SK-N-SH (cell line): ENCODE results near the gene RASAL2. TPM values are rescaled to one million over a fixed set of nuclear protein-coding genes. Genes with fewer than 3 reads are reported as not detected.
A peak's percentile ranks its signal among the peaks of the same experiment; 100 is the strongest.

ENCODE experiments used
- CTCF ChIA-PET: fragments of 300-600, 350-600 bp; formaldehyde crosslinking; extraction: SDS; loops from one replicate; lab custom pipeline; 2021; lab: Yijun Ruan, JAX
- POLR2A ChIA-PET: fragments of 350-600 bp; sonication (Branson Sonifier 250); formaldehyde crosslinking; extraction: SDS; loops from one replicate; lab custom pipeline; 2020; ENCODE audit warnings: antibody characterized with exemption, inconsistent platforms; lab: Yijun Ruan, JAX
- DNase-seq: peaks from one replicate; pipeline ENCODE4 v3.0.0; 2012
- H2AFZ ChIP-seq: fragments of 200-600 bp; sonication (generic); 2 replicates; pipeline ENCODE4 v1.8.1; 2016; ENCODE audit warnings: antibody characterized with exemption, mild to moderate bottlenecking, low read depth
- H3F3A ChIP-seq: fragments of 200-600 bp; sonication (generic); replicated peaks from 2 replicates; pipeline ENCODE3; 2016; ENCODE audit warnings: antibody characterized with exemption, mild to moderate bottlenecking; ENCODE audit not compliant: insufficient read depth
- H3K27ac ChIP-seq, 2 experiments: fragments of 200-500 bp in 1 of 2; fragments of 200-600 bp in 1 of 2; sonication (Bioruptor generic) in 1 of 2; sonication (generic), shearing (Covaris generic) in 1 of 2; 2 replicates each; pipeline versions ENCODE4 v1.5.1 to v1.6.1; 2014 to 2016; ENCODE audit warnings: low read depth in 2 of 2, inconsistent platforms in 1 of 2, low read length in 1 of 2, mild to moderate bottlenecking in 1 of 2, mixed read lengths in 1 of 2
- H3K27me3 ChIP-seq: fragments of 200-600 bp; sonication (generic), shearing (Covaris generic); 2 replicates; pipeline ENCODE4 v1.6.1; 2016; ENCODE audit warnings: mixed run types; ENCODE audit not compliant: insufficient read depth
- H3K36me3 ChIP-seq, 2 experiments: fragments of 200-500 bp in 1 of 2; fragments of 200-600 bp in 1 of 2; sonication (Bioruptor generic) in 1 of 2; sonication (generic) in 1 of 2; replicated peaks in 1 of 2; 2 replicates each; pipeline versions ENCODE3 to v1.5.1; 2014 to 2016; ENCODE audit warnings: low read length in 1 of 2, mild to moderate bottlenecking in 1 of 2; ENCODE audit not compliant: insufficient read depth in 2 of 2, control insufficient read depth in 1 of 2
- H3K4me1 ChIP-seq, 2 experiments: fragments of 200-500 bp in 1 of 2; fragments of 200-600 bp in 1 of 2; sonication (Bioruptor generic) in 1 of 2; sonication (generic), shearing (Covaris generic) in 1 of 2; 2 replicates each; pipeline versions ENCODE4 v1.5.1 to v1.6.1; 2014 to 2016; ENCODE audit warnings: low read depth in 1 of 2, low read length in 1 of 2, mixed run types in 1 of 2; ENCODE audit not compliant: insufficient read depth in 2 of 2, control insufficient read depth in 1 of 2
- H3K4me2 ChIP-seq: fragments of 200-600 bp; sonication (generic), shearing (Covaris generic); 2 replicates; pipeline ENCODE4 v1.6.1; 2017; ENCODE audit warnings: mixed run types
- H3K4me3 ChIP-seq, 2 experiments: fragments of 200-500 bp in 1 of 2; fragments of 200-600 bp in 1 of 2; sonication (Bioruptor generic) in 1 of 2; sonication (generic), shearing (Covaris generic) in 1 of 2; 2 replicates each; pipeline versions ENCODE4 v1.5.1 to v1.8.1; 2014 to 2016; ENCODE audit warnings: low read depth in 2 of 2, inconsistent platforms in 1 of 2, low read length in 1 of 2, mild to moderate bottlenecking in 1 of 2, mixed read lengths in 1 of 2, moderate library complexity in 1 of 2
- H3K79me2 ChIP-seq: fragments of 200-600 bp; sonication (generic); 2 replicates; pipeline ENCODE4 v1.8.1; 2017; ENCODE audit warnings: mild to moderate bottlenecking; ENCODE audit not compliant: insufficient read depth
- H3K9ac ChIP-seq: fragments of 200-600 bp; sonication (generic); 2 replicates; pipeline ENCODE4 v1.6.1; 2017; ENCODE audit warnings: mixed run types
- H3K9me2 ChIP-seq: fragments of 200-600 bp; sonication (generic); 2 replicates; pipeline ENCODE4 v1.6.1; 2017; ENCODE audit warnings: mixed run types
- H3K9me3 ChIP-seq: fragments of 200-600 bp; sonication (generic); 2 replicates; pipeline ENCODE4 v1.6.1; 2017; ENCODE audit warnings: mixed run types, mild to moderate bottlenecking, moderate library complexity
- H4K20me1 ChIP-seq: fragments of 200-600 bp; sonication (generic); 2 replicates; pipeline ENCODE4 v1.6.1; 2017; ENCODE audit warnings: mild to moderate bottlenecking, mixed run types; ENCODE audit not compliant: insufficient read depth
- CHD2 ChIP-seq: fragments of 150-350 bp; IDR thresholded peaks from 2 replicates; pipeline ENCODE4 v1.6.1; 2018; ENCODE audit warnings: low read length; ENCODE audit not compliant: partially characterized antibody
- EP300 ChIP-seq, 2 experiments: IDR thresholded peaks; 2 replicates each; pipeline versions ENCODE4 v1.4.0 to v1.6.1; 2012; ENCODE audit warnings: borderline replicate concordance in 1 of 2, low read depth in 1 of 2, low read length in 1 of 2
- EZH2phosphoT487 ChIP-seq: fragments of 200-600 bp; sonication (generic); IDR thresholded peaks from 2 replicates; pipeline ENCODE4 v1.6.1; 2017; ENCODE audit warnings: low read depth, mixed run types, mild to moderate bottlenecking, antibody characterized with exemption, moderate library complexity, borderline replicate concordance
- GATA2 ChIP-seq: sonication (generic); formaldehyde crosslinking; IDR thresholded peaks from 2 replicates; pipeline ENCODE4 v1.5.0; 2020; ENCODE audit warnings: mild to moderate bottlenecking, missing genetic modification reagents
- NFIC ChIP-seq: IDR thresholded peaks from 2 replicates; pipeline ENCODE4 v1.4.0; 2012; ENCODE audit warnings: borderline replicate concordance
- POLR2AphosphoS5 ChIP-seq: IDR thresholded peaks from 2 replicates; pipeline ENCODE4 v1.6.1; 2012; ENCODE audit warnings: low read depth, low read length
- RXRA ChIP-seq: IDR thresholded peaks from 2 replicates; pipeline ENCODE4 v1.4.0; 2012; ENCODE audit warnings: low read depth, mild to moderate bottlenecking, borderline replicate concordance
- TEAD4 ChIP-seq: IDR thresholded peaks from 2 replicates; pipeline ENCODE4 v1.4.0; 2012; ENCODE audit warnings: mild to moderate bottlenecking, borderline replicate concordance; ENCODE audit not compliant: insufficient read depth
- whole genome bisulfite sequencing: methylation state at CpG from one replicate; pipeline ENCODE4 v1.1.6; 2017; ENCODE audit warnings: low lambda C conversion rate; 5-methylcytosine and 5-hydroxymethylcytosine counted together
- polyA plus RNA-seq, 3 experiments: library from polyadenylated mRNA; depleted of rRNA; stranded (reverse); fragments of >200 nt; gene quantifications; 2 replicates each; pipeline ENCODE4 v1.2.3, GENCODE V29; 2012
- TF ChIP-seq, protein P1 (sequence below): IDR thresholded peaks from 2 replicates; pipeline ENCODE4; 2012
- TF ChIP-seq, protein P2 (sequence below): IDR thresholded peaks from 2 replicates; pipeline ENCODE4 v1.4.0; 2012; ENCODE audit warnings: low read depth
- TF ChIP-seq, protein P3 (sequence below): IDR thresholded peaks from 2 replicates; pipeline ENCODE4 v1.4.0; 2012; ENCODE audit warnings: low read depth, borderline replicate concordance
- TF ChIP-seq, protein P4 (sequence below): fragments of 150-350 bp; IDR thresholded peaks from 2 replicates; pipeline ENCODE4 v1.6.1; 2017; ENCODE audit warnings: antibody characterized with exemption, low read length, low read depth, borderline replicate concordance

The RASAL2 gene
- polyA plus RNA-seq, 1 of the 3 experiments (the other 2 are of a cell fraction), result 6.9 TPM

DNA sequence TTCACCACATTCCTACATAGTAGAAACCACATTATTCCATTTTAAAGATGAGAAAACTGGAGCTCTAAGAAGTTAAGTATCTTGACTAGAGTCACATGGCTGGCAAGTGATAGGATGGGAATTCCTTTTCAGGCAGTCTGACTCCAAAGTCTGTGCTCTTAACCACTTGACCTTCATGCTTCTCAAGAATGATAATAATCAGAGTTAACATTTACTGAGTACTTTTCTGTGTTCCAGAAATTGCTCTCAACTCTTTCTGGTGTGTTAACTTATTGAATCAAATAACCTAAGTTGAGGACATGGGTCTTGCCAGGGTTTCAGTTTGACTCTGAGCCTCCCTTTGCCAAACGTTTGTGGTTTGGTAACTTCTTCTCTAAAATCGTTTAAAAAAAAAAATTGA, 169.4 kb downstream of the RASAL2 start:
- TF ChIP-seq, protein P1, sequence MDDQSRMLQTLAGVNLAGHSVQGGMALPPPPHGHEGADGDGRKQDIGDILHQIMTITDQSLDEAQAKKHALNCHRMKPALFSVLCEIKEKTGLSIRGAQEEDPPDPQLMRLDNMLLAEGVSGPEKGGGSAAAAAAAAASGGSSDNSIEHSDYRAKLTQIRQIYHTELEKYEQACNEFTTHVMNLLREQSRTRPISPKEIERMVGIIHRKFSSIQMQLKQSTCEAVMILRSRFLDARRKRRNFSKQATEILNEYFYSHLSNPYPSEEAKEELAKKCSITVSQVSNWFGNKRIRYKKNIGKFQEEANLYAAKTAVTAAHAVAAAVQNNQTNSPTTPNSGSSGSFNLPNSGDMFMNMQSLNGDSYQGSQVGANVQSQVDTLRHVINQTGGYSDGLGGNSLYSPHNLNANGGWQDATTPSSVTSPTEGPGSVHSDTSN, result 0 out of 2 replicates have a peak, but pooled peaks have one; percentile 4
- TF ChIP-seq GATA2, result no peak
- TF ChIP-seq, protein P2, sequence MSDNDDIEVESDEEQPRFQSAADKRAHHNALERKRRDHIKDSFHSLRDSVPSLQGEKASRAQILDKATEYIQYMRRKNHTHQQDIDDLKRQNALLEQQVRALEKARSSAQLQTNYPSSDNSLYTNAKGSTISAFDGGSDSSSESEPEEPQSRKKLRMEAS, result no peak
- TF ChIP-seq, protein P3, sequence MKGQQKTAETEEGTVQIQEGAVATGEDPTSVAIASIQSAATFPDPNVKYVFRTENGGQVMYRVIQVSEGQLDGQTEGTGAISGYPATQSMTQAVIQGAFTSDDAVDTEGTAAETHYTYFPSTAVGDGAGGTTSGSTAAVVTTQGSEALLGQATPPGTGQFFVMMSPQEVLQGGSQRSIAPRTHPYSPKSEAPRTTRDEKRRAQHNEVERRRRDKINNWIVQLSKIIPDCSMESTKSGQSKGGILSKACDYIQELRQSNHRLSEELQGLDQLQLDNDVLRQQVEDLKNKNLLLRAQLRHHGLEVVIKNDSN, result peak; percentile 44; the same call in 1 of the 2 replicates
- peaks cover 23% of the 10 kb centered on the region for H3K79me2 ChIP-seq
- POLR2A ChIA-PET, result no interaction called here
- no peaks in the 10 kb centered on the region for H3K9me3 ChIP-seq
- H3K9me2 ChIP-seq, result no peaks in the 10 kb centered on the region
- H3K27me3 ChIP-seq, result no peaks in the 10 kb centered on the region
- peaks cover 27% of the 10 kb centered on the region for H3F3A ChIP-seq
- no peak overlapping the region for H3K4me3 ChIP-seq
- peak overlapping the region in 1 of 2 experiments; percentile 94; a peak in 2 of 4 replicates for H3K27ac ChIP-seq
- no peaks in the 10 kb centered on the region for H4K20me1 ChIP-seq
- no peak overlapping the region for H2AFZ ChIP-seq
- 37% methylated on average over 2 of the region's 2 CpGs for WGBS
- H3K9ac ChIP-seq, result peak overlapping the region; percentile 63; the same call in 1 of the 2 replicates
- H3K36me3 ChIP-seq, result no peaks in the 10 kb centered on the region
- CTCF ChIA-PET, result no interaction called here
- H3K4me1 ChIP-seq, result peaks cover 0 to 16% of the 10 kb centered on the region in 2 experiments; a peak in 2 of 4 replicates
- DNase-seq, result no peak
- H3K4me2 ChIP-seq, result peak overlapping the region; percentile 29; the same call in 1 of the 2 replicates

DNA sequence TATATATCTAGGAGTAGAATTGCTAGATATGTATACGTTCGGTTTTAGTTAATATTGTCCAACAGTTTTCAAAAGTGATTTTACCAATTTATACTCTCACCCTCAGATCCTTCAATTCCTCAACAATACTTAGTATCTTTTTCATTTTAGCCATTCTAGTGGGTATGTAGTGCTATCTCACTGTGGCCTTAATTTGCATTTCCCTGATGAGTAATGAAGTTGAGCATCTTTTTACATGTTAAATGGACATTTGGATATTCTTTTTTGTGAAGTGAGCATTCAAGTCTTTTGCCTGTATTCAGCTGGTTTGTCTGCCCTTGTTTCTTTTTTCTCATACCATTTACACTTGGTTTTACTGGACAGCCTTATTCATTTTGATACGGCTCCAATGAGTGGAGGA, 172.2 kb downstream of the RASAL2 start:
- POLR2A ChIA-PET, result no interaction called here
- H3K9me3 ChIP-seq, result no peaks in the 10 kb centered on the region
- no peaks in the 10 kb centered on the region for H4K20me1 ChIP-seq
- H3K4me2 ChIP-seq, result no peak overlapping the region
- H2AFZ ChIP-seq, result no peak overlapping the region
- peaks cover 49% of the 10 kb centered on the region for H3K79me2 ChIP-seq
- no peak for DNase-seq
- CTCF ChIA-PET, result no interaction called here
- peaks cover 0 to 16% of the 10 kb centered on the region in 2 experiments; a peak in 2 of 4 replicates for H3K4me1 ChIP-seq
- H3K4me3 ChIP-seq, result no peak overlapping the region
- H3K27ac ChIP-seq, result no peak overlapping the region
- peaks cover 23% of the 10 kb centered on the region for H3F3A ChIP-seq
- H3K9me2 ChIP-seq, result no peaks in the 10 kb centered on the region
- over 99% methylated on average over 3 of the region's 3 CpGs for WGBS
- no peak for TF ChIP-seq NFIC
- TF ChIP-seq, protein P3, result no peak
- TF ChIP-seq EP300 (IDR thresholded peaks at IDR 0.05; ENCODE audit: borderline replicate concordance in 1 of 2, low read depth in 1 of 2, low read length in 1 of 2), result no peak
- no peak for TF ChIP-seq TEAD4
- TF ChIP-seq, protein P4, sequence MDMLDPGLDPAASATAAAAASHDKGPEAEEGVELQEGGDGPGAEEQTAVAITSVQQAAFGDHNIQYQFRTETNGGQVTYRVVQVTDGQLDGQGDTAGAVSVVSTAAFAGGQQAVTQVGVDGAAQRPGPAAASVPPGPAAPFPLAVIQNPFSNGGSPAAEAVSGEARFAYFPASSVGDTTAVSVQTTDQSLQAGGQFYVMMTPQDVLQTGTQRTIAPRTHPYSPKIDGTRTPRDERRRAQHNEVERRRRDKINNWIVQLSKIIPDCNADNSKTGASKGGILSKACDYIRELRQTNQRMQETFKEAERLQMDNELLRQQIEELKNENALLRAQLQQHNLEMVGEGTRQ, result no peak
- no peak for TF ChIP-seq CHD2
- no peak for TF ChIP-seq EZH2phosphoT487
- TF ChIP-seq RXRA, result no peak
- no peak for TF ChIP-seq POLR2AphosphoS5
- TF ChIP-seq, protein P1, result no peak
- TF ChIP-seq, all 33 proteins: peak for 0
- Histone ChIP-seq H3K27me3 (no peaks in the 10 kb centered on the region), H3K9ac (no peak overlapping the region), H3K36me3 (no peaks in the 10 kb centered on the region)
